ENCODE measurements around the gene CLUH. TPM values are rescaled to one million over a fixed set of nuclear protein-coding genes. Genes with fewer than 3 reads are reported as not detected.
A peak's percentile ranks its signal among the peaks of the same experiment; 100 is the strongest.

The CLUH gene
- total and polyA plus RNA-seq, 10 donors, result 14.3 to 82.6 (median 49.4) TPM

DNA sequence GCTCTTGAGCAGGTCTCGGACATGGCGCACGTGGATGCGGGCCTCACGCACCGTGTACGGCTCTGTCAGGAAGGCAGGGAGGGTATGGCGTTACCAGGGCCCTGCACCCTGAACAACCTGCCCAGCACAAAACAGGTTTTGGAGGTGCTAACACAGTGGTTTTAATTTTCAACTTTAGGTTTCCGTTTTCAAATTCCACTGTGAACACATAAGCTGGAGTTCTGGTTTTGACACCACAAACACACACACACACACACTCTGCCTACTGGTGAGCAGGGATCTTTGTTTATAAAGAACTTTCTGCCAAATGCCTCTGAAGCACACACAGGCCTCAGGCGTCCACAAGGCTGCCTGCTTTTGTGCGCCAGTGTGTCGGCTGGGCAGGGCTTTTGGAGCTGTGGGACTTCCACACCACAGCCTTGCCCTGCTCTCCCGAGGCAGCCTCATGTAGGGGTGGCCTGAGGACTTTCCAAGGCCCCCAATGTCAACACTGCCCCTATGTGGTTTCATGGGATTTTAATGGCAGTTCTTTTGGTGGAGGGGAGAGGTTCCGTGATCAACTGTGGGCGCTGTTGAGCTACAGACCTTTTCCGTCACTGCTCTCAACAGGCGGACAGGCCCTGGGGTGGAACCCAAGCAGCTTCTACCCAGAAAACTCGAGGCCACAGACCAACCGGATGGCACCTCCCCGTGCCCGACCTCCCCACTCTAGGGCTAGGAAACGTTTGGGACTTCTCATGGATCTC lies 9.4 kb downstream of the CLUH start:
- Histone ChIP-seq H3K27ac (no peak overlapping the region), H3K36me3 (peaks cover 0 to 78% (median 65%) of the 10 kb centered on the region in 6 donors), H3K27me3 (replicated peaks in 1 of 7) (no peaks in the 10 kb centered on the region), H3K4me3 (no peak overlapping the region), H3K4me1 (peaks cover 0 to 22% (median 3%) of the 10 kb centered on the region in 6 donors), H3K9me3 (no peaks in the 10 kb centered on the region)
- peak; percentile 64 for DNase-seq
- intact Hi-C loops (cut with DNase I; ENCODE audit: low total_unique reads), result no loop called here
- 90 to 95% (median 92%) methylated on average over 21 to 22 of the region's 22 CpGs for WGBS, 5 donors
- TF ChIP-seq POLR2A (IDR thresholded peaks at IDR 0.05) (no peak), POLR2AphosphoS5 (IDR thresholded peaks at IDR 0.05) (no peak)
- TF ChIP-seq, protein P1, sequence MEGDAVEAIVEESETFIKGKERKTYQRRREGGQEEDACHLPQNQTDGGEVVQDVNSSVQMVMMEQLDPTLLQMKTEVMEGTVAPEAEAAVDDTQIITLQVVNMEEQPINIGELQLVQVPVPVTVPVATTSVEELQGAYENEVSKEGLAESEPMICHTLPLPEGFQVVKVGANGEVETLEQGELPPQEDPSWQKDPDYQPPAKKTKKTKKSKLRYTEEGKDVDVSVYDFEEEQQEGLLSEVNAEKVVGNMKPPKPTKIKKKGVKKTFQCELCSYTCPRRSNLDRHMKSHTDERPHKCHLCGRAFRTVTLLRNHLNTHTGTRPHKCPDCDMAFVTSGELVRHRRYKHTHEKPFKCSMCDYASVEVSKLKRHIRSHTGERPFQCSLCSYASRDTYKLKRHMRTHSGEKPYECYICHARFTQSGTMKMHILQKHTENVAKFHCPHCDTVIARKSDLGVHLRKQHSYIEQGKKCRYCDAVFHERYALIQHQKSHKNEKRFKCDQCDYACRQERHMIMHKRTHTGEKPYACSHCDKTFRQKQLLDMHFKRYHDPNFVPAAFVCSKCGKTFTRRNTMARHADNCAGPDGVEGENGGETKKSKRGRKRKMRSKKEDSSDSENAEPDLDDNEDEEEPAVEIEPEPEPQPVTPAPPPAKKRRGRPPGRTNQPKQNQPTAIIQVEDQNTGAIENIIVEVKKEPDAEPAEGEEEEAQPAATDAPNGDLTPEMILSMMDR (IDR thresholded peaks at IDR 0.05 in 8 of 11, conservative IDR thresholded peaks at IDR 0.05 in 3 of 11), result no peak

DNA sequence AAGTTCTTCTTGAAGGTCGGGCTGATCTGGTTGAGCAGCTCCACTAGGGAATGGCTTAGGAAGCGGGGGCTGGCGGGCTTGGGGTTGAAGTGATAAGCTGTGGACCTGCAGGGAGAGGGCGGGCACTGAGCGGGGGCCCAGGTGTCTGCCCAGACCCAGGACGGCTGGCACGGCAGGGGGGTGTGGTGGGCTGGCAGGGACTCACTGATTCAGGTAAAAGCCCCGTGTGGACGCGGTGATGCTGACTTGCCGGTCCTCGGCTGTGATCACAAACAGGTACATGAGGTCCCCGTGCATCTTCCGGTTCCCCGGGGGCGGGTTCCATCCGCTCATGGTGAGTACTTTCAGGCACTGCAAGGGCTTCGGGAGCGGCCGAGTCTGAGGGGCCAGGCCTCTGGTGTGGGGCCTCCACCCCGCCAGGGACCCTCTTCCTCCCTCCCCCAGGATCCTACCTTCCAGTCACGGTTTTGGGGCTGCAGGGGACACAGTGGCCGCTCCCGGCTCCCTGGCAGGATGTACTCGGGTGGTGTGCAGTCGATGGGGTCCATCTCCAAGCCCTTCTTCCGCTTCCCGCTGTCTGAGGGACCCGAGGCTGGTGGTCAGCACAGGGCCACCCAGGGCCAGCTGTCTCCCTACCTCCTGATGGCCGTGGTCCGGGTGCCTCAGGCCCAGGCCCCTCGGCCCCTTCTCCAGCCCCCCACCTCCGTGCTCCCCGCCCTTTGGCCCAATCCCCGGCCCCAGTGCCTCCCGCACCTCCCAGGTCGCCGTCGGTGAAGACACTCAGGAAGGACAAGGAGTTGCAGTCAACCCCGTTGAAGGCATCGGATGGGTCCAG lies 10.2 kb downstream of the CLUH start:
- Histone ChIP-seq H3K27ac (no peak overlapping the region), H3K36me3 (peaks cover 0 to 86% (median 72%) of the 10 kb centered on the region in 6 donors), H3K4me3 (no peak overlapping the region), H3K27me3 (replicated peaks in 1 of 7) (no peaks in the 10 kb centered on the region), H3K4me1 (peaks cover 0 to 14% (median 0%) of the 10 kb centered on the region in 6 donors), H3K9me3 (no peaks in the 10 kb centered on the region)
- TF ChIP-seq POLR2A (IDR thresholded peaks at IDR 0.05) (no peak), POLR2AphosphoS5 (IDR thresholded peaks at IDR 0.05) (no peak)
- TF ChIP-seq, protein P1 (IDR thresholded peaks at IDR 0.05 in 8 of 11, conservative IDR thresholded peaks at IDR 0.05 in 3 of 11), result no peak
- 93 to 97% (median 95%) methylated on average over 25 to 41 of the region's 41 CpGs for WGBS, 5 donors
- intact Hi-C loops (cut with DNase I; ENCODE audit: low total_unique reads), result no loop called here
- DNase-seq, result peak; percentile 72

GRCh38 chr17:2700491-2701141 lies 10.9 kb downstream of the CLUH start:
- peak; percentile 68 for DNase-seq
- Histone ChIP-seq H3K4me1 (peaks cover 0 to 7% (median 0%) of the 10 kb centered on the region in 6 donors), H3K4me3 (no peak overlapping the region), H3K9me3 (no peaks in the 10 kb centered on the region), H3K36me3 (peaks cover 0 to 93% (median 80%) of the 10 kb centered on the region in 6 donors), H3K27ac (no peak overlapping the region), H3K27me3 (replicated peaks in 1 of 7) (no peaks in the 10 kb centered on the region)
- TF ChIP-seq, protein P1 (IDR thresholded peaks at IDR 0.05 in 8 of 11, conservative IDR thresholded peaks at IDR 0.05 in 3 of 11), result no peak
- TF ChIP-seq POLR2A (IDR thresholded peaks at IDR 0.05), result no peak
- no peak for TF ChIP-seq POLR2AphosphoS5 (IDR thresholded peaks at IDR 0.05)
- WGBS, 5 donors, result 84 to 95% (median 91%) methylated on average over 9 to 27 of the region's 27 CpGs
- intact Hi-C loops (cut with DNase I; ENCODE audit: low total_unique reads), result no loop called here
